Spleen (tissue), 13 donors: ENCODE measurements around the gene OR2C3. TPM values are rescaled to one million over a fixed set of nuclear protein-coding genes. Genes with fewer than 3 reads are reported as not detected.

Source experiments
- DNase-seq: peaks from one replicate; pipeline ENCODE4 v3.0.0-alpha.2; 2020
- H3K27ac ChIP-seq, 8 donors: fragments of 200-600 bp; sonication (generic) in 7 of 8; 1 replicate in 4 of 8; 2 replicates in 4 of 8; pipeline versions ENCODE4 v1.5.0 to v1.8.0; 2016 to 2021; ENCODE audit warnings: inconsistent platforms in 4 of 8, mild to moderate bottlenecking in 4 of 8, moderate library complexity in 1 of 8
- H3K27me3 ChIP-seq, 7 donors: fragments of 200-600 bp; sonication (generic) in 6 of 7; replicated peaks in 1 of 7; 1 replicate in 4 of 7; 2 replicates in 3 of 7; pipeline versions ENCODE4 v1.5.0 to v1.8.0; 2016 to 2021; ENCODE audit warnings: inconsistent platforms in 3 of 7, mild to moderate bottlenecking in 1 of 7
- H3K36me3 ChIP-seq, 6 donors: fragments of 200-600 bp; sonication (generic) in 5 of 6; 1 replicate in 4 of 6; 2 replicates in 2 of 6; pipeline versions ENCODE4 v1.5.0 to v1.8.0; 2016 to 2021; ENCODE audit warnings: inconsistent platforms in 2 of 6
- H3K4me1 ChIP-seq, 6 donors: fragments of 200-600 bp; sonication (generic) in 5 of 6; 1 replicate in 3 of 6; 2 replicates in 3 of 6; pipeline versions ENCODE4 v1.5.0 to v1.8.0; 2016 to 2021; ENCODE audit warnings: inconsistent platforms in 3 of 6
- H3K4me3 ChIP-seq, 8 donors: fragments of 200-600 bp; sonication (generic) in 7 of 8; 1 replicate in 4 of 8; 2 replicates in 4 of 8; pipeline versions ENCODE4 v1.5.0 to v1.8.0; 2016 to 2021; ENCODE audit warnings: inconsistent platforms in 4 of 8, mild to moderate bottlenecking in 4 of 8, moderate library complexity in 2 of 8
- H3K9me3 ChIP-seq, 8 donors: fragments of 200-600 bp; sonication (generic) in 7 of 8; 1 replicate in 4 of 8; 2 replicates in 4 of 8; pipeline versions ENCODE4 v1.5.0 to v1.8.0; 2016 to 2021; ENCODE audit warnings: inconsistent platforms in 4 of 8
- CTCF ChIP-seq, 11 experiments: fragments of 200-600 bp in 7 of 11; fragments of 450-650 bp in 4 of 11; sonication (generic) in 4 of 11; IDR thresholded peaks in 8 of 11; conservative IDR thresholded peaks in 3 of 11; 1 replicate in 7 of 11; 2 replicates in 4 of 11; pipeline versions ENCODE4 v1.4.0 to v1.8.0; 2016 to 2021; ENCODE audit warnings: antibody characterized with exemption in 11 of 11, inconsistent platforms in 4 of 11, mild to moderate bottlenecking in 1 of 11
- POLR2A ChIP-seq, 3 donors: fragments of 450-650 bp; IDR thresholded peaks; one replicate each; pipeline ENCODE4 v1.5.1; 2017; ENCODE audit warnings: antibody characterized with exemption in 3 of 3, mild to moderate bottlenecking in 1 of 3
- POLR2AphosphoS5 ChIP-seq, 3 donors: sonication (generic); formaldehyde crosslinking; IDR thresholded peaks; one replicate each; pipeline ENCODE4 v1.5.1; 2017; ENCODE audit warnings: antibody characterized with exemption in 3 of 3
- WGBS, 5 donors: extraction: QIAGEN DNeasy Blood & Tissue Kit in 3 of 5; methylation state at CpG; one replicate each; pipeline versions ENCODE4 v1.1.5 to v1.1.7; 2013 to 2018; 5-methylcytosine and 5-hydroxymethylcytosine counted together
- intact Hi-C: fragments of 100-400 bp; cut with DNase I; formaldehyde crosslinking; loops from one replicate; pipeline ENCODE4 v1.15.0; 2023; ENCODE audit warnings: low total_unique reads
- long read RNA-seq, 2 donors: transcript quantifications; one replicate each; lab custom pipeline, GENCODE V29; 2026
- polyA plus RNA-seq, 3 donors: library from polyadenylated mRNA; stranded (reverse); fragments of 200-250 nt; gene quantifications; one replicate each; pipeline ENCODE4 v1.2.1, GENCODE V29; 2013
- total RNA-seq, 7 donors: library from RNA; depleted of rRNA in 3 of 7; stranded (reverse); fragments of >200 nt in 3 of 7; fragmentation: NEBNext Ultra II Directional in 4 of 7; extraction: Animal tissue kit (Norgen Biotek cat#: 25700) in 4 of 7; gene quantifications; one replicate each; pipeline versions ENCODE4 v1.1.0 to v1.2.1, GENCODE V29; 2016 to 2021
- donor health status: healthy with polysubstance abuse.
- donor health status: DM: no; HTN: no; CAD: no; lungs with moderate emphysema.
- donor health status: DM: no; HTN: no; CAD: no.
- donor health status: Bipolar disorder and iron deficiency.
- donor health status: healthy.
- donor health status: DM: no; HTN: no; CAD: no.
- donor health status: DM: yes; HTN: yes; CAD: no.

OR2C3 gene
- under 1 TPM in 3 of 7 donors, not detected in 4; 0.06 to 0.26 (median 0.12) TPM for total RNA-seq
- polyA plus RNA-seq, result under 1 TPM in 2 of 3 donors, not detected in 1; under 0.01 to 0.03 TPM
- long read RNA-seq, donor 1, result 0 reads
- long read RNA-seq, donor 2, result 0 reads

GRCh38 chr1:247536340-247536739 lies at the start of gene OR2C3:
TSS of gene OR2C3 (minus strand) at chr1:247536440. CDS start at chr1:247532511, 3,929 bp downstream.
- WGBS, 5 donors, result 81 to 94% (median 87%) methylated on average over 2 of the region's 2 CpGs

GRCh38 chr1:247578946-247579460 lies 42.8 kb upstream of the OR2C3 start:
- 84 to 95% (median 89%) methylated on average over 5 of the region's 5 CpGs for WGBS, 5 donors
- TF ChIP-seq POLR2A (IDR thresholded peaks at IDR 0.05) (no peak), CTCF (IDR thresholded peaks at IDR 0.05 in 8 of 11, conservative IDR thresholded peaks at IDR 0.05 in 3 of 11) (no peak), POLR2AphosphoS5 (IDR thresholded peaks at IDR 0.05) (no peak)

More at GRCh38 chr1:247536340-247536739, at the start of gene OR2C3:
- TF ChIP-seq POLR2AphosphoS5 (IDR thresholded peaks at IDR 0.05), result no peak
- TF ChIP-seq CTCF (IDR thresholded peaks at IDR 0.05 in 8 of 11, conservative IDR thresholded peaks at IDR 0.05 in 3 of 11), result no peak
- no peak for TF ChIP-seq POLR2A (IDR thresholded peaks at IDR 0.05)
- Histone ChIP-seq H3K27me3 (peaks cover 0 to 8% (median 0%) of the 10 kb centered on the region in 7 donors), H3K4me1 (no peaks in the 10 kb centered on the region), H3K4me3 (no peak within 1 kb of the TSS), H3K27ac (no peak within 1 kb of the TSS), H3K36me3 (no peaks in the 10 kb centered on the region), H3K9me3 (no peaks in the 10 kb centered on the region)
- intact Hi-C loops, result no loop called here
- DNase-seq, result no peak

GRCh38 chr1:247576514-247576913 lies 40.3 kb upstream of the OR2C3 start:
- Histone ChIP-seq H3K27ac (no peak overlapping the region), H3K4me1 (no peaks in the 10 kb centered on the region), H3K27me3 (peaks cover 0 to 4% (median 0%) of the 10 kb centered on the region in 7 donors), H3K9me3 (no peaks in the 10 kb centered on the region), H3K36me3 (no peaks in the 10 kb centered on the region), H3K4me3 (no peak overlapping the region)
- intact Hi-C loops, result loop anchor here (10.0 kb wide), 1 partner anchor 182 kb away; no protein-coding TSS in a partner anchor
- WGBS, 5 donors, result 25 to 50% (median 29%) methylated on average over 3 of the region's 3 CpGs
- DNase-seq, result no peak
- peak in 7 of 11 experiments; percentile 9 to 46 (median 37) for TF ChIP-seq CTCF (IDR thresholded peaks at IDR 0.05 in 8 of 11, conservative IDR thresholded peaks at IDR 0.05 in 3 of 11)
- TF ChIP-seq POLR2A (IDR thresholded peaks at IDR 0.05), result no peak
- no peak for TF ChIP-seq POLR2AphosphoS5 (IDR thresholded peaks at IDR 0.05)

More at GRCh38 chr1:247578946-247579460, 42.8 kb upstream of the OR2C3 start:
- Histone ChIP-seq H3K27ac (no peak overlapping the region), H3K27me3 (peaks cover 0 to 4% (median 0%) of the 10 kb centered on the region in 7 donors), H3K9me3 (no peaks in the 10 kb centered on the region), H3K36me3 (no peaks in the 10 kb centered on the region), H3K4me1 (no peaks in the 10 kb centered on the region), H3K4me3 (no peak overlapping the region)
- DNase-seq, result no peak
- intact Hi-C loops, result loop anchor here (10.0 kb wide), 1 partner anchor 184 kb away; no protein-coding TSS in a partner anchor

- intact Hi-C loops, result loop anchor here (10.0 kb wide), 1 partner anchor 180 kb away; no protein-coding TSS in a partner anchor
These were observed 38.4 kb upstream of the OR2C3 start for GRCh38 chr1:247574664-247575063.

More at GRCh38 chr1:247574664-247575063, 38.4 kb upstream of the OR2C3 start:
- Histone ChIP-seq H3K9me3 (peaks cover 0 to 7% (median 0%) of the 10 kb centered on the region in 8 donors), H3K27me3 (peaks cover 0 to 4% (median 0%) of the 10 kb centered on the region in 7 donors), H3K27ac (no peak overlapping the region), H3K4me1 (no peaks in the 10 kb centered on the region), H3K4me3 (no peak overlapping the region), H3K36me3 (no peaks in the 10 kb centered on the region)
- DNase-seq, result no peak
- TF ChIP-seq CTCF (IDR thresholded peaks at IDR 0.05 in 8 of 11, conservative IDR thresholded peaks at IDR 0.05 in 3 of 11), result no peak
